ENCODE results near the gene GPR155.

The GPR155 gene

DNA sequence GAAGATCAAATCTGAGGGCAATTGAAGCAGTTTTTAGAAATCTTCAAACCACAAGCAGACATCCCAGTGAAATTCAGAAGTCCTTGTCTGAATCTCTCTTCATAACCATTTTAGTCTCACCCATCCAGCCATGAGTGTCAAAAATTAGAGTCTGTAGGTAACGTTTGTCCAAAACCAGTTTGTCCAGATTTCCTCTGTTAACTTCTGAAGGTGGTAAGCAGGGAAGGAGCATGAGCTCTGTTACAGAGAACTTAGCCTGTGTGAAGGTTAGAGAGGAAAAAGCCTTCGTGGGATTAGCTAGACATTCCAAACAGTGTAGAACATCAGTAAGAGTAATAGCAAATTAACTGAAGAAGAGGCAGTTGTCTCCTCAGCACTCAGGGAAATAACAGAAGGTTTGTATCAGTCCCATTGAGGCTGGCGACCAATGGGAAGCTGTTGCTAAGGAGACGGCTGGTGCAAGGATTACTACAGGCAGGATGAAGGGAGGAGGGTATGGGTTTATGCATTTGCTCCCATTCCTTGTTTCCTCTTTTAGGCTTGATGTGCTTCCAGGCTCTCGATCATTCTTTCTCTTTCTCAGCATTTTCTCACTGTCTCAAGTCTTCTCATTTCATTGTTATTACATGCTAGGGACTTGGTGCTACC, 8.7 kb upstream of the GPR155 start:
- Histone ChIP-seq H3K4ac (ENCODE audit: low read depth in 1 of 2, low read length in 2 of 2) (no peak overlapping the region), H2AFZ (ENCODE audit: low read depth, low read length) (no peak overlapping the region), H3K23ac (ENCODE audit: low read length in 2 of 2) (no peak overlapping the region), H2BK5ac (ENCODE audit: low read depth, low read length, poor library complexity, severe bottlenecking) (no peak overlapping the region), H3K27me3 (ENCODE audit: control insufficient read depth in 1 of 2, insufficient read depth in 1 of 2, low read length in 2 of 2) (peaks cover 0 to 3% of the 10 kb centered on the region in 2 experiments), H3K9ac (ENCODE audit: low read length) (no peak overlapping the region), H4K8ac (ENCODE audit: low read length) (no peak overlapping the region), H2BK15ac (ENCODE audit: low read depth, poor library complexity, severe bottlenecking) (no peak overlapping the region), H3K36me3 (ENCODE audit: control insufficient read depth in 1 of 2, insufficient read depth in 2 of 2, low read depth in 1 of 2, low read length in 2 of 2) (no peaks in the 10 kb centered on the region), H4K91ac (ENCODE audit: low read length) (no peak overlapping the region), H2BK12ac (ENCODE audit: low read length in 2 of 2) (no peak overlapping the region), H2AK5ac (ENCODE audit: low read length, severe bottlenecking) (no peak overlapping the region), H3K9me3 (ENCODE audit: control insufficient read depth, low read length) (no peaks in the 10 kb centered on the region), H2BK120ac (ENCODE audit: low read depth, low read length) (no peak overlapping the region), H3K27ac (ENCODE audit: low read length, poor library complexity, severe bottlenecking) (no peak overlapping the region), H3K4me2 (ENCODE audit: low read length, poor library complexity, severe bottlenecking) (no peak overlapping the region), H3K18ac (ENCODE audit: low read depth in 1 of 2, low read length in 2 of 2) (no peak overlapping the region), H3K14ac (ENCODE audit: low read length in 2 of 2) (no peak overlapping the region), H3K79me1 (replicated peaks; ENCODE audit: low read length, poor library complexity, severe bottlenecking) (no peaks in the 10 kb centered on the region), H3K4me3 (ENCODE audit: insufficient read depth in 1 of 2, low read depth in 1 of 2, low read length in 2 of 2) (no peak overlapping the region), H3K4me1 (ENCODE audit: control insufficient read depth, insufficient read depth, low read depth, low read length) (no peaks in the 10 kb centered on the region)
- WGBS = 75% methylated on average over 4 of the region's 5 CpGs
- DNase-seq = no peak

DNA sequence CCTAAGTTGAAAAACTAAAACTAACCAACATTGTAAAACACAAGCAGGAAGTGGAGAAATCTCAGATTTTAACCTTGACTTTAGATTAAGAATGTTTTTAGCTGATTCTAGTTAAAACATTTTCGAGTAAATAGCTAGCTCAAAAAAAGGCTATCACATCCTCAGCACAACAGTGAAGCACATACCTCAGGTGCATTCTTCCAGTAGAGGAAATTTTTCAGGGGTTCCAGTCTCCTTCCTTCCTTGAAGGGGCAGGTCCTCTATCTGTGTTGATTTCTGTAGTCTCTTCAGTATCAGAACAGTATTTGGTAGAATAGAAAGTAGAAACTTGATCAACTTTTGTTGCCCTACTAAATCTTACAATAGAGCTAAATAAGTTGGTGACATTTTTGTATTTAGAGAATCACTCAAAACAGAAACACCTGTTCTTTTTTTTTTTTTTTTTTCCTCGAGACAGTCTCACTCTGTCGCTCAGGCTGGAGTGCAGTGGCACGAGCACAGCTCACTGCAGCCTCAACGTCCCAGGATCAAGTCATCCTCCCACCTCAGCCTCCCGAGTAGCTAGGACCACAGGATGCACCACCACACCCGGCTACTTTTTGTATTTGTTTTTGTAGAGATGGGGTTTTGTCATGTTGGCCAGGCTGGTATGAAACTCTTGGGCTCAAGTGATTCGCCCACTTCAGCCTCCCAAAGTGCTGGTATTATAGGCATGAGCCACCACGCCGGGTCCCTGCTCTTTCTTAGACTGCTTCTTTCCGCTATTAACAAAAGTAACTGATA, 6.9 kb upstream of the GPR155 start:
- Histone ChIP-seq H3K79me1 (replicated peaks; ENCODE audit: low read length, poor library complexity, severe bottlenecking) (no peaks in the 10 kb centered on the region), H3K14ac (ENCODE audit: low read length in 2 of 2) (no peak overlapping the region), H2BK120ac (ENCODE audit: low read depth, low read length) (no peak overlapping the region), H3K27me3 (ENCODE audit: control insufficient read depth in 1 of 2, insufficient read depth in 1 of 2, low read length in 2 of 2) (no peaks in the 10 kb centered on the region), H3K4me3 (ENCODE audit: insufficient read depth in 1 of 2, low read depth in 1 of 2, low read length in 2 of 2) (no peak overlapping the region), H3K27ac (ENCODE audit: low read length, poor library complexity, severe bottlenecking) (no peak overlapping the region), H3K4me1 (ENCODE audit: control insufficient read depth, insufficient read depth, low read depth, low read length) (no peaks in the 10 kb centered on the region), H2BK12ac (ENCODE audit: low read length in 2 of 2) (no peak overlapping the region), H2BK5ac (ENCODE audit: low read depth, low read length, poor library complexity, severe bottlenecking) (no peak overlapping the region), H3K9me3 (ENCODE audit: control insufficient read depth, low read length) (no peaks in the 10 kb centered on the region), H2BK15ac (ENCODE audit: low read depth, poor library complexity, severe bottlenecking) (no peak overlapping the region), H3K4ac (ENCODE audit: low read depth in 1 of 2, low read length in 2 of 2) (no peak overlapping the region), H3K4me2 (ENCODE audit: low read length, poor library complexity, severe bottlenecking) (no peak overlapping the region), H3K36me3 (ENCODE audit: control insufficient read depth in 1 of 2, insufficient read depth in 2 of 2, low read depth in 1 of 2, low read length in 2 of 2) (no peaks in the 10 kb centered on the region), H4K91ac (ENCODE audit: low read length) (no peak overlapping the region), H3K18ac (ENCODE audit: low read depth in 1 of 2, low read length in 2 of 2) (no peak overlapping the region), H3K23ac (ENCODE audit: low read length in 2 of 2) (no peak overlapping the region), H2AK5ac (ENCODE audit: low read length, severe bottlenecking) (no peak overlapping the region), H3K9ac (ENCODE audit: low read length) (no peak overlapping the region), H2AFZ (ENCODE audit: low read depth, low read length) (no peak overlapping the region), H4K8ac (ENCODE audit: low read length) (no peak overlapping the region)
- DNase-seq = no peak
- WGBS = 86% methylated on average over 10 of the region's 11 CpGs

DNA sequence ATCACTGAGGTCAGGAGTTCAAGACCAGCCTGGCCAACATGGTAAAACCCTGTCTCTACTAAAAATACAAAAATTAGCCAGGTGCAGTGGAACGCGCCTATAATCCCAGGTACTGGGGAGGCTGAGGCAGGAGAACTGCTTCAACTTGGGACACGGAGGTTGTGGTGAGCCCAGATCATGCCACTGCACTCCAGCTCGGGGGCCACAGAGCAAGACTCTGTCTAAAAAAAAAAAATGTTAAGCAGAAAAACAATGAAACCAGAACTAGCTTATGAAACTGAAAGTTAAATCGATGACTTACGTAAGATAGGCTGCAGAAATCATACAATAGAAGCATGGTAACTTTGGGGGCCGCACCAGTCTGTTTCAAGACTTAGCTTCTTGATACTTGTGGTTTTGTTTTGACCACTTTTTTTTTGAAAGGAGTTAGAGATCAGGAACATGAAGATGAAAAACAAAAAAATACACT, 6.2 kb upstream of the GPR155 start:
- Histone ChIP-seq H3K18ac (ENCODE audit: low read depth in 1 of 2, low read length in 2 of 2) (no peak overlapping the region), H2AK5ac (ENCODE audit: low read length, severe bottlenecking) (no peak overlapping the region)
- WGBS = 95% methylated on average over 7 of the region's 7 CpGs

DNA sequence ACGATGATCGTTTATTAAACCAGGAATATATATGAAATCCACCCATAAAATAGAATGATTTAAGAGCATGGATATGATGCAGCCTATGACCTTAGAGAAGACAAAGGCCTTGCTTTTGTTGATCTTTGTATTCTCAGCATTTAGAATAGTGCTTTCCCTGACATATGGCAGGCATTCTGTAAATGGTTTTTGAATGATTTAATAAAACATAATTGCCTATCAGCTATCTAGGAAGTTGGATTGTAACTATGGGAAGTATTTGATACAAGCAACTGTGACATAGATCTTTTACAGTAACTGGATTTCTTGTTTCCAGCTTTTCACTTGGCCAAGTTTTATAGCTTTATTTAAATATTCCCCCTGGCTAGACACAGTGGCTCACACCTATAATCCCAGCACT, 5.1 kb upstream of the GPR155 start:
- Histone ChIP-seq H3K4me1 (ENCODE audit: control insufficient read depth, insufficient read depth, low read depth, low read length) (no peaks in the 10 kb centered on the region), H3K4ac (ENCODE audit: low read depth in 1 of 2, low read length in 2 of 2) (no peak overlapping the region), H3K23ac (ENCODE audit: low read length in 2 of 2) (no peak overlapping the region), H2AK5ac (ENCODE audit: low read length, severe bottlenecking) (no peak overlapping the region), H2BK12ac (ENCODE audit: low read length in 2 of 2) (no peak overlapping the region), H2BK120ac (ENCODE audit: low read depth, low read length) (no peak overlapping the region), H3K36me3 (ENCODE audit: control insufficient read depth in 1 of 2, insufficient read depth in 2 of 2, low read depth in 1 of 2, low read length in 2 of 2) (no peaks in the 10 kb centered on the region), H2BK15ac (ENCODE audit: low read depth, poor library complexity, severe bottlenecking) (no peak overlapping the region), H3K14ac (ENCODE audit: low read length in 2 of 2) (no peak overlapping the region), H3K9me3 (ENCODE audit: control insufficient read depth, low read length) (no peaks in the 10 kb centered on the region), H3K4me3 (ENCODE audit: insufficient read depth in 1 of 2, low read depth in 1 of 2, low read length in 2 of 2) (no peak overlapping the region), H3K18ac (ENCODE audit: low read depth in 1 of 2, low read length in 2 of 2) (no peak overlapping the region), H4K91ac (ENCODE audit: low read length) (no peak overlapping the region), H2BK5ac (ENCODE audit: low read depth, low read length, poor library complexity, severe bottlenecking) (no peak overlapping the region), H3K4me2 (ENCODE audit: low read length, poor library complexity, severe bottlenecking) (no peak overlapping the region), H3K27me3 (ENCODE audit: control insufficient read depth in 1 of 2, insufficient read depth in 1 of 2, low read length in 2 of 2) (no peaks in the 10 kb centered on the region), H4K8ac (ENCODE audit: low read length) (no peak overlapping the region), H3K27ac (ENCODE audit: low read length, poor library complexity, severe bottlenecking) (no peak overlapping the region), H2AFZ (ENCODE audit: low read depth, low read length) (no peak overlapping the region), H3K79me1 (replicated peaks; ENCODE audit: low read length, poor library complexity, severe bottlenecking) (no peaks in the 10 kb centered on the region), H3K9ac (ENCODE audit: low read length) (no peak overlapping the region)
- WGBS = no CpG with 5 or more reads among the region's 2 CpGs
- no peak for DNase-seq

More for the DNA sequence above, 6.2 kb upstream of the GPR155 start:
- Histone ChIP-seq H3K4me2 (ENCODE audit: low read length, poor library complexity, severe bottlenecking) (no peak overlapping the region), H3K4me3 (ENCODE audit: insufficient read depth in 1 of 2, low read depth in 1 of 2, low read length in 2 of 2) (no peak overlapping the region), H3K27me3 (ENCODE audit: control insufficient read depth in 1 of 2, insufficient read depth in 1 of 2, low read length in 2 of 2) (no peaks in the 10 kb centered on the region), H2AFZ (ENCODE audit: low read depth, low read length) (no peak overlapping the region), H2BK5ac (ENCODE audit: low read depth, low read length, poor library complexity, severe bottlenecking) (no peak overlapping the region), H4K8ac (ENCODE audit: low read length) (no peak overlapping the region), H3K27ac (ENCODE audit: low read length, poor library complexity, severe bottlenecking) (no peak overlapping the region), H3K4ac (ENCODE audit: low read depth in 1 of 2, low read length in 2 of 2) (no peak overlapping the region), H3K14ac (ENCODE audit: low read length in 2 of 2) (no peak overlapping the region), H3K9me3 (ENCODE audit: control insufficient read depth, low read length) (no peaks in the 10 kb centered on the region), H3K23ac (ENCODE audit: low read length in 2 of 2) (no peak overlapping the region), H4K91ac (ENCODE audit: low read length) (no peak overlapping the region), H2BK120ac (ENCODE audit: low read depth, low read length) (no peak overlapping the region), H3K9ac (ENCODE audit: low read length) (no peak overlapping the region), H3K4me1 (ENCODE audit: control insufficient read depth, insufficient read depth, low read depth, low read length) (no peaks in the 10 kb centered on the region), H2BK12ac (ENCODE audit: low read length in 2 of 2) (no peak overlapping the region), H3K36me3 (ENCODE audit: control insufficient read depth in 1 of 2, insufficient read depth in 2 of 2, low read depth in 1 of 2, low read length in 2 of 2) (no peaks in the 10 kb centered on the region), H3K79me1 (replicated peaks; ENCODE audit: low read length, poor library complexity, severe bottlenecking) (no peaks in the 10 kb centered on the region), H2BK15ac (ENCODE audit: low read depth, poor library complexity, severe bottlenecking) (no peak overlapping the region)
- DNase-seq = no peak
